Measurements from ENCODE around the gene CYP2U1.

GRCh38 chr4:107888237-107888636 lies 43.1 kb upstream of the CYP2U1 start:
- TF ChIP-seq POLR2A (IDR thresholded peaks at IDR 0.05; ENCODE audit: low read depth, low read length) (no peak), POLR2AphosphoS5 (IDR thresholded peaks at IDR 0.05; ENCODE audit: low read depth, low read length) (no peak), TAF1 (IDR thresholded peaks at IDR 0.05; ENCODE audit: borderline replicate concordance, low read depth, low read length) (no peak)
